IPS DF 4.7 (cell line): ENCODE measurements around the gene COLEC12.
A peak's percentile ranks its signal among the peaks of the same experiment; 100 is the strongest.

Experiments used
- DNase-seq: peaks from one replicate; pipeline ENCODE4 v3.0.0-alpha.2; 2013; ENCODE audit warnings: low spot score; ENCODE audit errors: extremely low read depth

The COLEC12 gene

DNA sequence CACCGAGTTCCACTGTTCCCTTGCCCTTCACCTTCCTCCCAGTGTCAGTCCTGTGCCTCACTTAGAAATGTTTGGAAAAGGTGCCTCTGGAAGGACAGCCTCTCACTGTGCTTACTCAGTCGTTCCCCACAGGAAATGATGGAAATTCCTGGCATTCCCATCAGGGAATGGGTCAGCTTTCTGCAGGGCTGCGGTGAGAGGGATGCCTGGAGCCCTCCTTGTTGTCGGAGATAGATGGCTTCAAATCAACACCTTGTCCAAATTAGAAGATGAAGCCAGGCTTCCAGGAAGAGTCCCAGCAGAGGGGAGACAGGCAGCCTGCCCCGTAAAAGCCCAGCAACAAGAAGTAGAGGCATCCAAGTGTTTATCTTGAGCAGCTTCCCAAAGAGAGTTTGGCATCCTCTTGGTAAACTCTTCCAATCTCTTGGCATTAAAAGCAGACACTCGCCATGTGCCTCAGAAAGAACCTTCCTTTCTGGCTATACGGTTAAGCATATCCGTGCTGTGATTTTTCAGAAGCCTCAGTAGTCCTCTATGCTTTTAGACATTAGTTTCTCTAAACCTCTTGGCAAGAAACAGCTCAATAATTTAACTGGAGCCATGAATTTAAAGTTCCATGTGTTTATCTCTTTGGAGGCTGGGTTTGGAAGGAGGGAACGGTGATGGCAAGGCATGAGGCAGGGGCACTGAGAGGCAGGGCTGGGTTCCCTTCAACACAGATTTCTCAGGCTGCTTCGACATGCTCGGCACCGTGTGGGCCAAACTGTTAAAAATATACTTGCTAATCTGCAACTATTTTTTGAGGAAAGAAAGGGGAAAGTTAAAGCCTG lies 25.1 kb downstream of the COLEC12 start:
- DNase-seq: peak; percentile 71

- no peak for DNase-seq
Measured at GRCh38 chr18:474416-474815, 26.1 kb downstream of the COLEC12 start.

GRCh38 chr18:473802-474201 lies 26.7 kb downstream of the COLEC12 start:
- DNase-seq: no peak

- DNase-seq: no peak
Measured at GRCh38 chr18:471716-472115, 28.8 kb downstream of the COLEC12 start.

DNA sequence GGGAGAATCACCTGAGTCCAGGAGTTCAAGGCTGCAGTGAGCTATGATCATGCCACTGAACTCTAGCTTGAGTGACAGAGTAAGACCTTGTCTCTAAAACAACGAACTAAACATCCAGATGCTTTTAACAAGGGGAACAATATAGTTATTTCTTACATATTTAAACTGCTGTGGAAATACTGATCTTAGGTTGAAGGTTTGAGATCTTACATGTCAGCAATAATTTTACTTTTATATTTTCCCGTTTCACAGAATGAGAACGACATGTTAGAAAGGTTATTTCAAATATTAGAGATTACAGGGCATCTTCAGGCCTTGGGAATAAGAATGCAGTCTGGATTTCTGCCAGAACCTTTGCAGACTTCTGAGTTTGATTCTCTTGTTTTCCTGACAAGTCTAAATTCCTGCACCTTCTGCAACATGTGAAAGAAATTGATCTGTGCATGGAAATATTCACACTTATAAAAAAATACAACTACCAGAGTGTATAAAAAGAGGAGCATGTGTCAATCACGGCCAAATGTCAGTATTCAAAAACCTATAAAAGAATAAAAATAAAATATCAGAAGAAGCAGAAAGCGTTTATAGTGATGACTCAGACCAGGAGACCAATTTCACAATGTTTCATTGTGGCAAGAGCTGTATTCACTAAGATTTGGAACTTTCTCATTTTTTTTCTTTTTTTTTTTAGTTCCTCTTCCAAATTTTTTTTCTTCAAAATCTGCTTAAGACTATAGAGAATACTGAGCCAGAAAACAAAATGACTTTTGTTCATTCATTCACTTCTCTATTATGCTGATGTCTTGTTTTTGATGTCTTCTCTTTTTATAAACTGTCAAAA lies 29.6 kb downstream of the COLEC12 start:
- DNase-seq: no peak

DNA sequence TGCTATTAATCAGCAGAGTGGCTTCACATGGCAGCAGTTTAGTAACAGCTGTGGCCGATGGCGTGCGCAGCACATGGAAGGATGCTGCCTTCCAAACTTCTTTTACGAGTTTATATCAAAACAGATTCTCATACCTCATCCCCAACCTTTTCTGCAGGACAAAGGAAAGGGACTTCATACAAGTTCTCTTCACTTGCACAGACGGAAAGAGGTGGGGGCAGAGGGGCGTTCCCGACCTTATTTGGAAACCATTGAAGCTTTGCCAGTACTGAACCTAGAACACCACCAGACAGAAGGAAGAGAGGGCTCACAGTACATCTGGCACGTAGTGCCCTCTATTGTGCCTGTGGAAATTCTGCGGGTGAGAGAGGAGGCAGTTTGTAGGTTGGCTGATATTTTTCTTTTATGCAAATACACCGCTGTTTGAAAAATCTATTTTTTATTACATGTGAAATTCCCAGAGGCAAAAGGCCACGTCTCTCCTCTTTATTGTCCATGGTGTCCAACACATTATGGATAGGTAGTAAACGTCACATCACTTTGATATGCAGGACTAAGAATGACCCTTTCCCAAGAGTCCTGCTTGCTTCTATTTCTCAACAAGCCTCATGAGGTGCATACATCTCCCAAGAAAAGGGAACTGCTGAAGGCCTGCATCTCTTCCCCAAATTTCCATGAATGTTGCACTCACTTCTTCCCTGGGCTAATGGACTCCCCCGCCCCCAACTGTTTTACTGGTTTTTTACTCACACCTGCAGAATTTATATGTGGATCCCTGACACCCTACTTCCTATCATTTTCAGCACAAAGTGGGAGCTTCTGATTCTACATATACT lies 31.3 kb downstream of the COLEC12 start:
- no peak for DNase-seq

DNA sequence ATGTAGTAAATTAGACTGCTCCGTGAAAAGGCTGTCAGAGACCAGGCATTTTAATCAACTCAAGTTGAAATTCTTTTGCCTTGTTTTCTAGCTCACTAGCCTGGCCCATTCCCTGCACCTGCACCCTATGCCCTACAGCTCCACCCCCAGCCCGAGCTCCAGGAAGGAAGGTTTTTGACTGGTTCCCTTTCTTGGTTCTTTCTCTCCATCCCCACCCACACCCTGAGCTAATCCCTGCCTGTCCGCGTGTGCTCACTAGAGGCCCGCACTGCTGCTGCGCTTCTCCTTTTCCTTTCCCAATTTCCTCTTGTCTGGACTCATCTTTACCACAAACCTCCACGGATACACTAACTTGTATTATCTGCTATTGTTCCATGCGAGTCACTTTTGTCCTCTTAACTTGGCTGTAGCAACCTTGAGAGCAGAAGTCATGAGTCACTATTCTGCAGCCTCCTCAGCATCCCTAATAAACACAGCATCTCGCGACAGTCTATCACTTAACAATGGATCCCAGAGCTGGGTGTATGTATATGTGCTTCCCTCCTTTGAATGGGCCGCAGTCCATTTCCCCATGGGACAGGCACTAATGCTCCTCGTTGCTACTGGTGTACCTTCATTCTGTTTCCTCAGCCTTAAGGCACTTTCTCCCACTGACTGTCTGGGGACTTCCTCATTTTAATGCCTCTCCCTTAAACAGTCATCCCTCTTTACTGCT lies 36.5 kb downstream of the COLEC12 start:
- no peak for DNase-seq

- DNase-seq: no peak
Measured at GRCh38 chr18:463403-463802, 37.1 kb downstream of the COLEC12 start.

- no peak for DNase-seq
Measured at GRCh38 chr18:461762-462161, 38.7 kb downstream of the COLEC12 start.

DNA sequence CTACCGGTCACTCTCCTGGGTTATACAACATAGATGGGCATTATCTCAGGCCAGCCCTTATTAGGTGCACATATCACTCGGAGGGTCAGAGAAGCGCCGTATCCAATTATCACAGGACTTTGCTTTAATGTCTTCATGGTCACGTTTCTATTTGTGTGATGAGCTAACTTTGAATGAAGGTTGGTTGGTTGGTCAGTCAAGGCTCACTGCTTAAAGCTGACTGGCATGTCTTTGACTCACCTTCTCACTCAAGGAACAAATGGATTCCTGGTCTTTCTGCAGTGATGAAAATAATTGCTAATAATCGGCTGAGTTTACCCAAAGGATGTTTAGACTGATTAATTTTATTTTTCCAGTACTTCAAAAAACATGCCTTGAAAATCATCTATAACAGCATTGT lies 39.7 kb downstream of the COLEC12 start:
- no peak for DNase-seq

DNA sequence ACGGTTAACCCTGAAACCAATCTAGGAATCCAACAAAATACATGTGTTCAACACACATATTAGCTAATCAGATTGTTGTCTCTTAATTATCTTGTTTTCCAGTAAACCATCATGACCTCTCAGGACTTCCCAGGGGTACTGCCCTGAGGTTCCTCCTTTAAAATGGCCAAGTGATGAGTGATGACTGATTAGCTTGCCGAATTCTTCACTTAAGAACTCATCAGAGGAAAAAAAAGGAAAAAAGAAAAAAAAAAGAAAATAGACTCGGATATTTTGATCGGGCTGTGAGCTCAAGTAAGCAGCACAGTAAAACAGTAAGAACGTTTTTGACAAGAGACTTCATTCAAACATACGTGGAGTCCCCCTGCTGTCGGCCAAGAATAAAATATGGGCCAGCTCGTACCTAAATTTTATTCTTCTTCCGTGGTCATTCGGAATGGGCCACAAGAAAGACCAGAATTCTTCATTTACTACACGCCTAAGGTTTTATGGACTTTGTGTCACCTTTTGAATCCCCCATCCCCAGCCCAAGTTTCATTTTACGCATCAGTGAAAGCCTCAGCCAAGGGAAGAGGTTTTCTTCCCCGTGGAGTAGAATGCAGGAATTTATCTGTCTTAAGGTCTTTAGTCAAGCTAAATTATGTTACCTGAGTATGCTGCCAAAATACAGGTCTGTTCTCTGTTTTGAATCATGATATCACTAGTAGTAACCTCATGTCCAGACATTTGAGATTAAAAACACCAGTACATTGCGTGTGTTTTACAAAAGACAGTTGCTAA lies 40.5 kb downstream of the COLEC12 start:
- DNase-seq: no peak

DNA sequence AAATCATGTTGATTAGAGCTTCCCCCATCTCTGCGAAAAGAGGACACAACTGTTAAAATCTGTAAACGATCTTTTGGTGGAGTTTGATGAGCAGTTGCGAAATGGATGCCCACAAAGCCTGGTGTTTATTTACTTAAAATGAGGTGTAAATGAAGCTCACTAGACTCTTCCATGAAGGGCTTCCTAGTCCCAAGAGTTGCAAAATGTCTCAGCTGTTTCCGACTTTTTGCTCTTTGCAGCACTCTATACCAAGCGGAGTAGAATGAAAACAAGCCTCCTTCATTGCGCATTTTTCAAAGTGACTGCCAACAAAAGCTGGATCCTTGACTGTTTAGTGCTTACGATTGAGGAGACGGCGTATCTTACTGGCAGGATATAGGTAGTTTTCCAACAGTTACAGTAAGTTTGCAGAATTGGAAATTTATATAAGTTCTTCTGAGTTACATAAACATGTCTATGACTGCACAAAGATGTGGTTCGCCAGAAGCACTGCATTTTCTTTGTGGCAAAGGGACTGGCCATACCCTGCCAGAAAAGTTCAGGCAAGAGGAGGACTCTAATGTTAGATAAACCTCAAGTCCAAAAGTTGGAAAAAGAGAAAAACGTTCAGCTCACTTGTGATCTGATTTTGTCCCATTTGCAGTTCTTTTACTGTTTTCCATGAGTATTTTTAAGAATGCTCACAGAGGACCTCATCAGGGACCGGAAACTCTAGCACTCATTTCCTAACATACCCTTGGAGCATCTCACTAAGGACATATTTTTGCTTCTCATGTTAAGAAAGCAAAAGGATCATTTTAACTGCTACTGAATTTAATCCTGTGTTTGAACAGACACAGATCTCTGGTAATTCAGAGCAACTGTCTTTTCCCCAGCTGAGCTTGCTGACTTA lies 42.7 kb downstream of the COLEC12 start:
- no peak for DNase-seq

DNA sequence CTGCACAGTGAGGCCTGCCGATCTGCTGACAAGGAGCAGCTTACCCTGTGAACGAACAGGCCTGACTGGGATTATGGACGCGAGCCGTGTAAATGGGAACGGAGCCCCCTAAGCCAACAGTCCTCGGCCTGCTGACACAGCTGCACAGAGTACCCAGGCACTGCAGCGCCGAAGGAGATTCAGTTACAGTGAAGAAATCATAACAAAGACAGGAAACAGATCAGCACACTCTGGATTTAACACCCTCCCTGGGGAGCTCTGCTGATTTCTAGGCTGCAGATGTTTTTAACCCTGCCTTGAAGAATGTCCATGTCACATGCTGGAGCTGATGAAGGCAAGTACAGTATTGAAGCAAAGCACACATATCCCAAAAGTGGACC lies 43.4 kb downstream of the COLEC12 start:
- DNase-seq: no peak

GRCh38 chr18:456361-457139 lies 44.0 kb downstream of the COLEC12 start:
- no peak for DNase-seq

GRCh38 chr18:453400-453799 lies 47.1 kb downstream of the COLEC12 start:
- no peak for DNase-seq

DNA sequence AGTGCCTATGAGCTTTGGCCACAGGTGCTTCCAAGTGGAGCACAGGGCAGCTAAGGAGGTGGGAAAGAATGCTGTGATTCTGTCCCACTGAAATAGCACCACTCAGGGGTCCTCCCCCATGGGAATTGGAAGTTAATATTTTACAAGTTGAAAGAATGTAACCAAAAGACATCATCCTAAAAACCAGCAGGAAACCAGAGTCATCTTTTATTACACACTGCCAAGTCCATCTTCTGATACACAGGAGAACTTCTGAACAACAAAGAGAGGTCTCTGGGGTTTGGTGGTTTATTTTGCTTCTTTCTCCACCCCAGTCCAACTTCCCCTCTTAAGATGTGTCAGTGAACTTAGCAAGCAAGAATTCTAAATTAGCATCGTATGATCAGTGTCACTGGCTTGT lies 47.7 kb downstream of the COLEC12 start:
- DNase-seq: no peak

DNA sequence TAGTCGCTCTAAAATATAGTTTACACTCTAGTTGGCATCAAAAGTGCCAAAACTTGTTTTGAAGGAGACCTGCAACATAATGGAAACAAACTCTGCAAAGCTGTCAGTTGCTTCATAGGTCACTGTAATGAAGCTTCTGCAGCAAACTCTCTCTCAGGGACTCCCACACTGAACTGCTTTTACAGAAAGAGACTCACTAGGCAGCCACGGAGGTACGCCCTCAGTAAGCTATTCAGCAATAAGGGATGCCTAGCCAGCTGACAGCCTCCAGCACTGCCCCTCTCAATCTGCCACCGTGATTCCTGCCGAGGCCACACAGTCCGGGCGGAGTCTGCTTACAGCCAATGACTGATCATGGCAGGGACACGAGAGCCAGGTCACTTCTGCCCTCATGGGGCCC lies 51.1 kb downstream of the COLEC12 start:
- no peak for DNase-seq

- DNase-seq: no peak
Measured at GRCh38 chr18:448116-448790, 52.2 kb downstream of the COLEC12 start.
